Smooth muscle cell (in vitro differentiated cells): ENCODE measurements around the gene CHD9. TPM values are rescaled to one million over a fixed set of nuclear protein-coding genes. Genes with fewer than 3 reads are reported as not detected.
"Not testable (repeated sequence)": the region's sequence is repeated elsewhere in the genome, so short reads cannot be mapped to it uniquely, and the experiment has no call there.

Experiments used
- DNase-seq: peaks from one replicate; lab custom pipeline; 2025; ENCODE audit not compliant: unreplicated experiment; lab: John Stamatoyannopoulos, UW
- H2AFZ ChIP-seq: fragments of 200-600 bp; sonication (generic); 2 replicates; pipeline ENCODE4 v1.6.0; 2016; ENCODE audit warnings: antibody characterized with exemption, low read depth, mild to moderate bottlenecking
- H3F3A ChIP-seq: fragments of 200-600 bp; sonication (generic); 2 replicates; pipeline ENCODE4 v1.6.0; 2017; ENCODE audit warnings: antibody characterized with exemption, low read depth
- H3K27ac ChIP-seq: fragments of 200-600 bp; sonication (generic); 2 replicates; pipeline ENCODE4 v1.5.1; 2016; ENCODE audit warnings: low read depth, mild to moderate bottlenecking
- H3K27me3 ChIP-seq: fragments of 200-600 bp; sonication (generic); 2 replicates; pipeline ENCODE4 v1.6.1; 2016; ENCODE audit warnings: low read depth, mild to moderate bottlenecking
- H3K36me3 ChIP-seq: fragments of 200-600 bp; sonication (generic); 2 replicates; pipeline ENCODE4 v1.5.1; 2016; ENCODE audit warnings: low read depth
- H3K4me1 ChIP-seq: fragments of 200-600 bp; sonication (generic); 2 replicates; pipeline ENCODE4 v1.5.1; 2016; ENCODE audit warnings: low read depth
- H3K4me2 ChIP-seq: fragments of 200-600 bp; sonication (generic); 2 replicates; pipeline ENCODE4 v1.6.0; 2016; ENCODE audit warnings: mild to moderate bottlenecking
- H3K4me3 ChIP-seq: fragments of 200-600 bp; sonication (generic); 2 replicates; pipeline ENCODE4 v1.5.1; 2016; ENCODE audit warnings: mild to moderate bottlenecking
- H3K79me2 ChIP-seq: fragments of 200-600 bp; sonication (generic); 2 replicates; pipeline ENCODE4 v1.6.0; 2016; ENCODE audit warnings: low read depth, mild to moderate bottlenecking
- H3K9ac ChIP-seq: fragments of 200-600 bp; sonication (generic); 2 replicates; pipeline ENCODE4 v1.6.0; 2016; ENCODE audit warnings: low read depth
- H3K9me3 ChIP-seq: fragments of 200-600 bp; sonication (generic); replicated peaks from 2 replicates; pipeline ENCODE4 v1.5.1; 2016; ENCODE audit warnings: low read depth
- H4K20me1 ChIP-seq: fragments of 200-600 bp; sonication (generic); 2 replicates; pipeline ENCODE4 v1.6.0; 2016; ENCODE audit warnings: low read depth
- WGBS: methylation state at CpG from one replicate; pipeline ENCODE4 v1.1.7; 2016; ENCODE audit warnings: low lambda C conversion rate; 5-methylcytosine and 5-hydroxymethylcytosine counted together
- polyA plus RNA-seq: library from polyadenylated mRNA; unstranded; fragments of >200 nt; fragmentation: Nextera tagmentation; extraction: Ambion mirVana; gene quantifications from 2 replicates; pipeline ENCODE4 v1.2.1, GENCODE V29; 2016
- total RNA-seq: library from RNA; depleted of rRNA; stranded (reverse); fragments of >200 nt; gene quantifications from 2 replicates; pipeline ENCODE4 v1.2.3, GENCODE V29; 2014
- TF ChIP-seq, protein P1 (sequence below): fragments of 200-600 bp; sonication (generic); IDR thresholded peaks from 2 replicates; pipeline ENCODE4 v1.5.1; 2017; ENCODE audit warnings: borderline replicate concordance, mild to moderate bottlenecking, antibody characterized with exemption; ENCODE audit not compliant: insufficient read depth, poor library complexity, severe bottlenecking

CHD9 gene
- total and polyA plus RNA-seq, 2 experiments from 2014 or later = 43.7 to 117 TPM

DNA sequence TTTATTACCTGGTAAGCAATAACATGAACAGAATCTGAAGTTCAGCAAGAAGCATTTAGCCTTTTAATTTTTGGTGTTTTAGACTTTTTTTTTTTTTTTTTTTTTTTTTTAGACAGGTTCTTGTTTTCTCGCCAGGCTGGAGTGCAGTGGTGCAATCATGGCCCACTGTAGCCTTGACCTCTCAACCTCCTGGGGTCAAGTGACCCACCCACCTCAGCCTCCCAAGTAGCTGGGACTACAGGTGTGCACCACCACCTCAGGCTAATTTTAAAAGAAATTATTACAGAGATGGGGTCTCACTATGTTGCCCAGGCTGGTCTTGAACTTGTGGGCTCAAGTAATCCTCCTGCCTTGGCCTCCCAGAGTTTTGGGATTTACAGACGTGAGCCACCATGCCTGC is 206.5 kb downstream of the CHD9 start:
- Histone ChIP-seq H3F3A (no peaks in the 10 kb centered on the region), H3K9ac (no peak overlapping the region), H3K27ac (no peak overlapping the region), H3K4me1 (no peaks in the 10 kb centered on the region), H3K27me3 (no peaks in the 10 kb centered on the region), H3K36me3 (peaks cover 36% of the 10 kb centered on the region), H4K20me1 (no peaks in the 10 kb centered on the region), H3K9me3 (no peaks in the 10 kb centered on the region), H3K4me3 (no peak overlapping the region), H3K4me2 (no peak overlapping the region), H3K79me2 (peaks cover 4% of the 10 kb centered on the region), H2AFZ (no peak overlapping the region)
- 96% methylated on average over 2 of the region's 2 CpGs for WGBS
- TF ChIP-seq, protein P1, sequence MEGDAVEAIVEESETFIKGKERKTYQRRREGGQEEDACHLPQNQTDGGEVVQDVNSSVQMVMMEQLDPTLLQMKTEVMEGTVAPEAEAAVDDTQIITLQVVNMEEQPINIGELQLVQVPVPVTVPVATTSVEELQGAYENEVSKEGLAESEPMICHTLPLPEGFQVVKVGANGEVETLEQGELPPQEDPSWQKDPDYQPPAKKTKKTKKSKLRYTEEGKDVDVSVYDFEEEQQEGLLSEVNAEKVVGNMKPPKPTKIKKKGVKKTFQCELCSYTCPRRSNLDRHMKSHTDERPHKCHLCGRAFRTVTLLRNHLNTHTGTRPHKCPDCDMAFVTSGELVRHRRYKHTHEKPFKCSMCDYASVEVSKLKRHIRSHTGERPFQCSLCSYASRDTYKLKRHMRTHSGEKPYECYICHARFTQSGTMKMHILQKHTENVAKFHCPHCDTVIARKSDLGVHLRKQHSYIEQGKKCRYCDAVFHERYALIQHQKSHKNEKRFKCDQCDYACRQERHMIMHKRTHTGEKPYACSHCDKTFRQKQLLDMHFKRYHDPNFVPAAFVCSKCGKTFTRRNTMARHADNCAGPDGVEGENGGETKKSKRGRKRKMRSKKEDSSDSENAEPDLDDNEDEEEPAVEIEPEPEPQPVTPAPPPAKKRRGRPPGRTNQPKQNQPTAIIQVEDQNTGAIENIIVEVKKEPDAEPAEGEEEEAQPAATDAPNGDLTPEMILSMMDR = no peak
- DNase-seq = no peak

DNA sequence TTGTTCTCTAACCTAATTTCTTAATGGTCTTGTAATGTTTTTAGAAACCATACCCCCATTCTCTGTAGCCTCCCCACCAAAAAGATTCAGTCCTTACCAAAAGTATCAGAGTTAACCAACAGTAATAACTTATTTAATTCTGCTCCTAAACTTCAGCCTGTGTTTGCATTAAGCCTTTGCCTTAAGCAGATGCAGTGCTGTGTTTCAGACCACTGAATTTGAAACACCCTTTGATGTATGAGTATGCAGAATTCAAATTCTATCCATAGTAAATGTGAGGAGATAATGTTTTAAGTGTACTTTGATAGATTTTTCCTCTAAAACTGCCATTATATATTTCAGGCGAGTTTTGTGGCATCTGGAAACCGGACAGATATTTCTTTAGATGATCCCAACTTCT is 207.9 kb downstream of the CHD9 start:
- Histone ChIP-seq H3K4me2 (no peak overlapping the region), H4K20me1 (no peaks in the 10 kb centered on the region), H2AFZ (no peak overlapping the region), H3K27ac (no peak overlapping the region), H3K9me3 (no peaks in the 10 kb centered on the region), H3K4me3 (no peak overlapping the region), H3K4me1 (no peaks in the 10 kb centered on the region), H3K36me3 (peaks cover 36% of the 10 kb centered on the region), H3K27me3 (no peaks in the 10 kb centered on the region), H3K79me2 (peaks cover 4% of the 10 kb centered on the region), H3K9ac (no peak overlapping the region), H3F3A (no peaks in the 10 kb centered on the region)
- DNase-seq = no peak
- WGBS = 98% methylated on average over 2 of the region's 2 CpGs
- TF ChIP-seq, protein P1 = no peak

DNA sequence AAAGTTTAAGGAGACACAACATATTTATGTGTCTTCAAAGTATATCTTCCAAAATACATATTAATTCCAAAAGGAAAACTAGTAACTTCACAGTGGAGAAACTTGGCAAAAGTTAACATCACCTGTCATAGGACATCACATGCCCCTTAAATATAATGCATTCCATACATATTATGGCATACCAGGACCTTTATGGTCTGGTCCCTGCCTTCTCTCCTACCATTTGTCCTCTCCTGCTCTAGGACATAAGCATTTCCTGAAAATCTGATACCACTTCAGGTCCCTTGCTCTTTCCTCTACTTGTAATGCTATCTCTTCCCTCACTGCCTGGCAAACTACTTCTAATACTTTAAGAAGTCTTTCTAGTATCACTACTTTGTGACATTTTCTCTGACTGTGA is 211.4 kb downstream of the CHD9 start:
- no peak for DNase-seq
- H3K27me3 ChIP-seq = no peaks in the 10 kb centered on the region
- H3K36me3 ChIP-seq = peaks cover 34% of the 10 kb centered on the region
- H2AFZ ChIP-seq = no peak overlapping the region
- H3K9me3 ChIP-seq = no peaks in the 10 kb centered on the region
- H4K20me1 ChIP-seq = no peaks in the 10 kb centered on the region
- H3F3A ChIP-seq = no peaks in the 10 kb centered on the region
- no peak overlapping the region for H3K4me3 ChIP-seq
- H3K4me2 ChIP-seq = no peak overlapping the region
- H3K79me2 ChIP-seq = peaks cover 4% of the 10 kb centered on the region
- H3K27ac ChIP-seq = no peak overlapping the region
- TF ChIP-seq, protein P1 = no peak
- no peaks in the 10 kb centered on the region for H3K4me1 ChIP-seq
- H3K9ac ChIP-seq = no peak overlapping the region

DNA sequence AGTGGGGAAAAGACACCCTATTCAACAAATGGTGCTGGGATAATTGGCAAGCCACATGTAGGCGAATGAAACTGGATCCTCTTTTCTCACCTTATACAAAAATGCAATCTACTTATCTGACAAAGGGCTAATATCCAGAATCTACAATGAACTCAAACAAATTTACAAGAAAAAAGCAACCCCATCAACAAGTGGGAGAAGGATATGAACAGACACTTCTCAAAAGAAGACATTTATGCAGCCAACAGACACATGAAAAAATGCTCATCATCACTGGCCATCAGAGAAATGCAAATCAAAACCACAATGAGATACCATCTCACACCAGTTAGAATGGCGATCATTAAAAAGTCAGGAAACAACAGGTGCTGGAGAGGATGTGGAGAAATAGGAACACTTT is 223.7 kb downstream of the CHD9 start:
- H3K27me3 ChIP-seq, H3K79me2 ChIP-seq, H3K27ac ChIP-seq, H4K20me1 ChIP-seq, DNase-seq, H2AFZ ChIP-seq, H3K4me1 ChIP-seq, H3K9ac ChIP-seq, H3F3A ChIP-seq, H3K9me3 ChIP-seq, H3K4me3 ChIP-seq, H3K4me2 ChIP-seq: not testable (repeated sequence)
- peaks cover 42% of the 10 kb centered on the region for H3K36me3 ChIP-seq
- WGBS = 100% methylated on average over 1 of the region's 2 CpGs
